Thoracic aorta (tissue), 2 donors: ENCODE results near the gene OSR1. TPM values are rescaled to one million over a fixed set of nuclear protein-coding genes. Genes with fewer than 3 reads are reported as not detected.

ENCODE experiments used
- ATAC-seq: fragments of 150-250 bp; one replicate; pipeline ENCODE4 v1.8.0; 2017; ENCODE audit warnings: low read depth; ENCODE audit not compliant: insufficient number of reproducible peaks, low FRiP score
- DNase-seq: peaks from one replicate; pipeline ENCODE4 v3.0.0-alpha.2; 2020; ENCODE audit warnings: low spot score
- H3K27ac ChIP-seq, 2 donors: fragments of 200-600 bp; sonication (generic); 1 replicate in 1 of 2; 2 replicates in 1 of 2; pipeline ENCODE4 v1.5.1; 2016; ENCODE audit warnings: mild to moderate bottlenecking in 2 of 2, moderate library complexity in 2 of 2
- H3K27me3 ChIP-seq: fragments of 200-600 bp; sonication (generic); replicated peaks from 2 replicates; pipeline ENCODE4 v1.6.0; 2016; ENCODE audit warnings: mild to moderate bottlenecking; ENCODE audit not compliant: insufficient read depth
- H3K36me3 ChIP-seq: fragments of 200-600 bp; sonication (generic); one replicate; pipeline ENCODE4 v1.5.1; 2016
- H3K4me1 ChIP-seq, 2 donors: fragments of 200-600 bp; sonication (generic); 1 replicate in 1 of 2; 2 replicates in 1 of 2; pipeline versions ENCODE4 v1.5.1 to v1.6.0; 2016; ENCODE audit warnings: low read depth in 2 of 2, mild to moderate bottlenecking in 1 of 2; ENCODE audit not compliant: control insufficient read depth in 1 of 2
- H3K4me3 ChIP-seq: fragments of 200-600 bp; sonication (generic); 2 replicates; pipeline ENCODE4 v1.5.1; 2016; ENCODE audit warnings: mild to moderate bottlenecking
- H3K9me3 ChIP-seq: fragments of 200-600 bp; sonication (generic); 2 replicates; pipeline ENCODE4 v1.5.1; 2016
- total RNA-seq, 2 donors: library from RNA; depleted of rRNA; stranded (reverse); fragments of >200 nt; gene quantifications; one replicate each; pipeline versions ENCODE4 v1.1.0 to v1.2.3, GENCODE V29; 2016
- TF ChIP-seq, protein P1 (sequence below): fragments of 200-600 bp; sonication (generic); IDR thresholded peaks from one replicate; pipeline ENCODE4 v1.5.1; 2019; ENCODE audit warnings: antibody characterized with exemption

Gene OSR1
- total RNA-seq, 2 donors from 2014 or later = 90.7 to 180 TPM

- TF ChIP-seq, protein P1, sequence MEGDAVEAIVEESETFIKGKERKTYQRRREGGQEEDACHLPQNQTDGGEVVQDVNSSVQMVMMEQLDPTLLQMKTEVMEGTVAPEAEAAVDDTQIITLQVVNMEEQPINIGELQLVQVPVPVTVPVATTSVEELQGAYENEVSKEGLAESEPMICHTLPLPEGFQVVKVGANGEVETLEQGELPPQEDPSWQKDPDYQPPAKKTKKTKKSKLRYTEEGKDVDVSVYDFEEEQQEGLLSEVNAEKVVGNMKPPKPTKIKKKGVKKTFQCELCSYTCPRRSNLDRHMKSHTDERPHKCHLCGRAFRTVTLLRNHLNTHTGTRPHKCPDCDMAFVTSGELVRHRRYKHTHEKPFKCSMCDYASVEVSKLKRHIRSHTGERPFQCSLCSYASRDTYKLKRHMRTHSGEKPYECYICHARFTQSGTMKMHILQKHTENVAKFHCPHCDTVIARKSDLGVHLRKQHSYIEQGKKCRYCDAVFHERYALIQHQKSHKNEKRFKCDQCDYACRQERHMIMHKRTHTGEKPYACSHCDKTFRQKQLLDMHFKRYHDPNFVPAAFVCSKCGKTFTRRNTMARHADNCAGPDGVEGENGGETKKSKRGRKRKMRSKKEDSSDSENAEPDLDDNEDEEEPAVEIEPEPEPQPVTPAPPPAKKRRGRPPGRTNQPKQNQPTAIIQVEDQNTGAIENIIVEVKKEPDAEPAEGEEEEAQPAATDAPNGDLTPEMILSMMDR = no peak
- Histone ChIP-seq H3K27ac (peak overlapping the region; percentile 88 to 96), H3K27me3 (no peaks in the 10 kb centered on the region), H3K36me3 (peaks cover 6% of the 10 kb centered on the region), H3K4me3 (peak overlapping the region; percentile 79), H3K4me1 (peaks cover 13 to 55% of the 10 kb centered on the region in 2 donors), H3K9me3 (no peaks in the 10 kb centered on the region)
- DNase-seq (peak; percentile 99), ATAC-seq (peak; percentile 78)
Observed at GRCh38 chr2:19347619-19348562, 10.5 kb downstream of the OSR1 start.

DNA sequence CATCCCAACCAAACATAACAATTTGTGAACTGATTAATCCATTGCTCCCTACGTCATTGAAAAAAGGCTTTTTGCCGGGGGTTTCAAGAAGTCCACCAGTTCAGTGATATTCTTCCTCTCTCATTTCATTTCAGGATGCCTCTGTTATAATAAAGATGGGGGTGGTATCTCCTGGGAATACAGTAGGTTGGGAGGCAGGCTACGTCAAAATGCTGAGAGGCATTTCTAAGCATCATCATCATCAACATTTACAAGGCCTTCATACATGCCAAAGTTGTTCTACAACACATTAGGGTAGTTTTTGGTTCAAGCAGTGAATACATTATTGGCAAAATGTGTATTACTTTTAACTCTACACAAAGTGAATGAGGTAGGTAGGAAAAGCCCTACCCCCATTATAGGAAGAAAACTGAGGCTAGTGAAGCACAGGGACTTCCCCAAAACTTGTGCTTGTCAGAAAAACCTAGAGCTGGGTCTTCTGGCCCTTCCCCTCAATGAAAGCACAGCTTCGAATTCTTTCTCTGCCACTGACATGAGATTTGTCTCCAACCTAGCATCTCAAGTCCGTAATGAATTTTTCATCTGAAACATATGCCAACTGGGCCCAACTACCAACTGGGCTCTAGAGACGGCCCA lies 11.3 kb downstream of the OSR1 start:
- Histone ChIP-seq H3K27me3 (no peaks in the 10 kb centered on the region), H3K36me3 (peaks cover 6% of the 10 kb centered on the region), H3K9me3 (no peaks in the 10 kb centered on the region), H3K4me1 (peaks cover 13 to 47% of the 10 kb centered on the region in 2 donors), H3K4me3 (peak overlapping the region; percentile 79), H3K27ac (peak overlapping the region; percentile 88 to 96)
- TF ChIP-seq, protein P1 = no peak
- DNase-seq = no peak
- ATAC-seq = no peak

GRCh38 chr2:19337742-19338141 lies 20.7 kb downstream of the OSR1 start:
- Histone ChIP-seq H3K27ac (no peak overlapping the region), H3K36me3 (peaks cover 4% of the 10 kb centered on the region), H3K4me3 (no peak overlapping the region), H3K27me3 (no peaks in the 10 kb centered on the region), H3K4me1 (no peaks in the 10 kb centered on the region), H3K9me3 (no peaks in the 10 kb centered on the region)
- TF ChIP-seq, protein P1 = no peak
- DNase-seq = no peak
- no peak for ATAC-seq

DNA sequence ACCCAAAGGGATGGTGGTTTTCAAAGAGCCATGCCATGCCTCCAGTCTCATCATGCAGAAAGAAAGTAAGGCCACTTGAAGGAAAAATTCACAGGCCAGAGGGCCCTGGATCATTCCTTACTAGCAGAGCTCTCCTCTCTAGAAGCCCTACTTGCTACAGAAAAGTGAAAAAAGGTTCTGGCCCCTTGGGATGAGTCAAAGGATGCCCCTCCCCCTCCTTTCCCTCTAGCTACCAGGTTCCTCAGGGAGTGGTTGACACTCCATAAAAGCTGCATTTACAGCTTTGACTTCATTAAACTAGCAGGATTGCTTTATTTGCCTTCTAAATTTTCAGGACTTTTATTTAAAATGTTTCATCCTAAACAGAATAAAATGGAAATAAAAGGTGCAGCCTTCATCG lies 21.2 kb downstream of the OSR1 start:
- H3K9me3 ChIP-seq = no peaks in the 10 kb centered on the region
- no peak overlapping the region for H3K27ac ChIP-seq
- H3K4me3 ChIP-seq = no peak overlapping the region
- TF ChIP-seq, protein P1 = no peak
- no peaks in the 10 kb centered on the region for H3K4me1 ChIP-seq
- no peaks in the 10 kb centered on the region for H3K27me3 ChIP-seq
- DNase-seq (no peak), ATAC-seq (no peak)
- peaks cover 4% of the 10 kb centered on the region for H3K36me3 ChIP-seq

DNA sequence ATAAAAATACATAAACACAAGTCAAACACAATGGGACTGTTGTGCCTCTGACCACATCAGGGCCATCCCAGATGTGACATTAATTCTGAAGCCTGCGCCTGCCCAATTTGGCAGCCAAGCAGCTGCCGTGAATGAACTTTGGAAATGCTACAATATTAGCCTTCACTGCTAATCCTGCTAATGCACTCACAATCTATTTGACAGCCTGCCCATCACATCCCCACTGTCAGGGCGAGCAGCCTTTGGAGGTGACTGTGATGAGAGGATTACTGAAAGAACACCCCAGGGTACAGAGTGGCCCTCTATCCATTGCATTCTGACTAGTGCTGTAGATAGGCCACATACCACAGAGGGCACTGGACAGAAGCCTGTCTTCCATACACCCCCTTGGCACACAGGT lies 21.6 kb downstream of the OSR1 start:
- H3K27ac ChIP-seq = no peak overlapping the region
- TF ChIP-seq, protein P1 = no peak
- DNase-seq (no peak), ATAC-seq (no peak)
- peaks cover 4% of the 10 kb centered on the region for H3K36me3 ChIP-seq
- no peaks in the 10 kb centered on the region for H3K27me3 ChIP-seq
- no peak overlapping the region for H3K4me3 ChIP-seq
- no peaks in the 10 kb centered on the region for H3K9me3 ChIP-seq
- no peaks in the 10 kb centered on the region for H3K4me1 ChIP-seq
